ENCODE results near the gene CDCA5. TPM values are rescaled to one million over a fixed set of nuclear protein-coding genes. Genes with fewer than 3 reads are reported as not detected.

CDCA5 gene
- total RNA-seq, 1 experiment from 2014 or later, result 92.9 TPM

GRCh38 chr11:65057526-65057925 lies 26.3 kb downstream of the CDCA5 start:
- no peak overlapping the region for H3K27ac ChIP-seq (ENCODE audit: low read length)
- no peak overlapping the region for H3K4me3 ChIP-seq (ENCODE audit: low read depth in 2 of 2, low read length in 2 of 2)
- in situ Hi-C loops (cut with HindIII; ENCODE audit: low pct_unique_long_range_greater_than_20kb, low sequenced_read_pairs) (no loop called here), intact Hi-C loops (cut with micrococcal nuclease; ENCODE audit: unreplicated experiment) (no loop called here)
- H3K4me1 ChIP-seq (ENCODE audit: control insufficient read depth, insufficient read depth, low read length), result no peaks in the 10 kb centered on the region
- no peaks in the 10 kb centered on the region for H3K27me3 ChIP-seq (ENCODE audit: control insufficient read depth, insufficient read depth, low read length)
- ChIA-PET CTCF (interaction anchor here (0.6 kb wide), 1 partner anchor 521 kb away, joined by 3 read pairs; no protein-coding TSS in a partner anchor), POLR2A (interaction anchor here (0.6 kb wide), 1 partner anchor 22 kb away, joined by 6 read pairs; no protein-coding TSS in a partner anchor)
- ATAC-seq, result no peak
- no peak for DNase-seq (ENCODE audit: low read depth, low spot score)
- TF ChIP-seq, protein P1, sequence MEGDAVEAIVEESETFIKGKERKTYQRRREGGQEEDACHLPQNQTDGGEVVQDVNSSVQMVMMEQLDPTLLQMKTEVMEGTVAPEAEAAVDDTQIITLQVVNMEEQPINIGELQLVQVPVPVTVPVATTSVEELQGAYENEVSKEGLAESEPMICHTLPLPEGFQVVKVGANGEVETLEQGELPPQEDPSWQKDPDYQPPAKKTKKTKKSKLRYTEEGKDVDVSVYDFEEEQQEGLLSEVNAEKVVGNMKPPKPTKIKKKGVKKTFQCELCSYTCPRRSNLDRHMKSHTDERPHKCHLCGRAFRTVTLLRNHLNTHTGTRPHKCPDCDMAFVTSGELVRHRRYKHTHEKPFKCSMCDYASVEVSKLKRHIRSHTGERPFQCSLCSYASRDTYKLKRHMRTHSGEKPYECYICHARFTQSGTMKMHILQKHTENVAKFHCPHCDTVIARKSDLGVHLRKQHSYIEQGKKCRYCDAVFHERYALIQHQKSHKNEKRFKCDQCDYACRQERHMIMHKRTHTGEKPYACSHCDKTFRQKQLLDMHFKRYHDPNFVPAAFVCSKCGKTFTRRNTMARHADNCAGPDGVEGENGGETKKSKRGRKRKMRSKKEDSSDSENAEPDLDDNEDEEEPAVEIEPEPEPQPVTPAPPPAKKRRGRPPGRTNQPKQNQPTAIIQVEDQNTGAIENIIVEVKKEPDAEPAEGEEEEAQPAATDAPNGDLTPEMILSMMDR (IDR thresholded peaks at IDR 0.05), result no peak
- TF ChIP-seq POLR2AphosphoS5 (IDR thresholded peaks at IDR 0.05; ENCODE audit: low read depth, low read length) (no peak), SIN3A (IDR thresholded peaks at IDR 0.05; ENCODE audit: borderline replicate concordance, insufficient read depth, low read depth, low read length) (no peak)
- BruUV-seq (replicated peaks), result no TSS peak
- H3K36me3 ChIP-seq (ENCODE audit: control insufficient read depth, insufficient read depth, low read length), result no peaks in the 10 kb centered on the region
- no peaks in the 10 kb centered on the region for H3K9me3 ChIP-seq (ENCODE audit: control insufficient read depth, insufficient read depth, low read depth, low read length)

DNA sequence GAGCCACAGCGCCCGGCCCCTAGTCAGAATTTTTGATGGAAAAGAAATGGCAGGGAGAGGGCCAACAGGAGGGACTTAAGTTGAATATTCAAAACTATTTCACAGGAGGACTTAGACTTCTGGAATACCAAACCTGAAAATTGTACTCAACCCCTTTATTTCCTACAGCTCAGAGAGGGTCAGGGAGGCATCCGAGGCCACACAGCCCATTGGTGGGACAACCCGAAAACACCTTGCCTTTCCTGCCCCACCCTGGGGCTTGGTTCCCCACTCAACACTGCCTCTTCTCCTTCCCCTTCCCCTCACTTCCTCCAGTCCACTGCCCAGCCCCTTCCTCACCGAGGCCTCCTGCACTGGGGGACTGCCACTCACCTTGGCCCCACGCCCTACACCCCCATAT lies 26.8 kb downstream of the CDCA5 start:
- no peak overlapping the region for H3K27ac ChIP-seq (ENCODE audit: low read length)
- no peak overlapping the region for H3K4me3 ChIP-seq (ENCODE audit: low read depth in 2 of 2, low read length in 2 of 2)
- no peak for ATAC-seq
- no peaks in the 10 kb centered on the region for H3K36me3 ChIP-seq (ENCODE audit: control insufficient read depth, insufficient read depth, low read length)
- no peaks in the 10 kb centered on the region for H3K4me1 ChIP-seq (ENCODE audit: control insufficient read depth, insufficient read depth, low read length)
- TF ChIP-seq, protein P1 (IDR thresholded peaks at IDR 0.05), result no peak
- TF ChIP-seq TCF7L2 (IDR thresholded peaks at IDR 0.05; ENCODE audit: low read depth, low read length) (no peak), SIN3A (IDR thresholded peaks at IDR 0.05; ENCODE audit: borderline replicate concordance, insufficient read depth, low read depth, low read length) (no peak), REST (IDR thresholded peaks at IDR 0.05; ENCODE audit: insufficient read depth in 1 of 2, low read depth in 2 of 2, low read length in 1 of 2) (no peak), POLR2AphosphoS5 (IDR thresholded peaks at IDR 0.05; ENCODE audit: low read depth, low read length) (no peak)
- POLR2A ChIA-PET, result no interaction called here
- CTCF ChIA-PET, result no interaction called here
- DNase-seq (ENCODE audit: low read depth, low spot score), result no peak
- in situ Hi-C loops (cut with HindIII; ENCODE audit: low pct_unique_long_range_greater_than_20kb, low sequenced_read_pairs), result no loop called here
- no peaks in the 10 kb centered on the region for H3K9me3 ChIP-seq (ENCODE audit: control insufficient read depth, insufficient read depth, low read depth, low read length)
- no peaks in the 10 kb centered on the region for H3K27me3 ChIP-seq (ENCODE audit: control insufficient read depth, insufficient read depth, low read length)
- no TSS peak for BruUV-seq (replicated peaks)
- intact Hi-C loops (cut with micrococcal nuclease; ENCODE audit: unreplicated experiment), result no loop called here

Measured in Panc1 (cell line).